ENCODE data around the gene PRDM12.
"Not testable (repeated sequence)": the region's sequence is repeated elsewhere in the genome, so short reads cannot be mapped to it uniquely, and the experiment has no call there.

The PRDM12 gene

GRCh38 chr9:130665431-130666392 lies 1.3 kb downstream of the PRDM12 start:
- no peak for DNase-seq

DNA sequence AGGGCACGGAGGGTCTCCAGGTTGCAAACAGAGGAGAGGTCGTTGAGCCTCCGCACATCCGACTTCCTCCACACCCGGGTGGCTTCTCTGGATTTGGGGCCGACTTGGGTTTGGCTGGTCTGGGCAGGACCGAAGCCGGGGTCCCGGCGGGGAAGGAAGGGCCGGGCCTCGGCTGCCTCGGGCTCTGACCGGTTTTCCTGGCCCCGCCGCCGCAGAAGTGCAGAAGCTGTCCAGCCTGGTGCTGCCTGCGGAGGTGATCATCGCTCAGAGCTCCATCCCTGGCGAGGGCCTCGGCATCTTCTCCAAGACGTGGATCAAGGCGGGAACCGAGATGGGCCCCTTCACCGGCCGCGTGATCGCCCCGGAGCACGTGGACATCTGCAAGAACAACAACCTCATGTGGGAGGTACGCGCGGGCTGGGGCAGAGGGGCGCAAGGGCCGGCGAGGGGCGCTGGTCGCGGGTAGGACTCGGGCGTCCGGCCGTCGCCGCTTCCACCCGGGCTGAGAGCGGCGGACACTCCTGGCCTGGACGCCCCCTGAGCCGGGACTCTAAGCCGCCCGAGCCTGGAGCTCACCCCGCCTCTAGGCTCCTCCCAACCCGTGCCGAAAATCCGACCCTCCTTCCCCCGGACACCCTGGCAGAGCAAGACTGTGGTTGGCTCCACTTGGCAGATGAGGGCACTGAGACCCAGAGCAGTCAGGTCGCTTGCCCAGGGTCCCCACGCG lies 2.2 kb downstream of the PRDM12 start:
- DNase-seq: no peak

DNA sequence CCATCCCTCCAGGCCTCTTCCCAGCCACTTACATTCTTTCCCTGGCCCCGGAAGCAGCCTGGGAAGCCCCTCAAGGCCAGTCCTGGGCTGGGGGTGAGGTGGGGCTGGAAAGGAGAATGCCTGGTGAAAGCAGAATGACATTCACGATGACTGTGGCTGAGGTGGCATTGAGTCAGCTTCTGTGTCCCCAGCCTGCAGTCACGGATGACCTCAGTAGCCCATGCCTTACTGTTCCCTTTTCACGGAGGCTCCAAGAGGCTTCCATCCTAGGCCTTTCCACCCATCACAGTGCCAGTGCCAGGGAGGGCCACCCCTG lies 2.7 kb downstream of the PRDM12 start:
- DNase-seq: peak; percentile 61

DNA sequence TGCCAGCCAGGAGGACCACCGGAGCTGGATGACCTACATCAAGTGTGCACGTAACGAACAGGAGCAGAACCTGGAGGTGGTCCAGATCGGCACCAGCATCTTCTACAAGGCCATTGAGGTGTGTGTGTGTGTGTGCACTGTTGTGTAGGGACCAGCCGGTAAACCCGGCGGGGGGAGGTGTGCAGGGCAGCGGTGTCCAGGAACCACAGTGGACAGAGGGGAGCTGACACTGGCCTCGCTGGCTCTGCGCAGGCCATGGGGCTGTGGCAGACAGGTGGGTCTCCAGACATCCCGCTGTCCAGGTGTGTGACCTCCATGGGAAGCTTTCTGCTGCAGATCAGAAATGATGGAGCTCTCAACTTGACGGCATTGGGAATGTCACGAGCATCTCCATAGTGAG lies 3.8 kb downstream of the PRDM12 start:
- DNase-seq: no peak

DNA sequence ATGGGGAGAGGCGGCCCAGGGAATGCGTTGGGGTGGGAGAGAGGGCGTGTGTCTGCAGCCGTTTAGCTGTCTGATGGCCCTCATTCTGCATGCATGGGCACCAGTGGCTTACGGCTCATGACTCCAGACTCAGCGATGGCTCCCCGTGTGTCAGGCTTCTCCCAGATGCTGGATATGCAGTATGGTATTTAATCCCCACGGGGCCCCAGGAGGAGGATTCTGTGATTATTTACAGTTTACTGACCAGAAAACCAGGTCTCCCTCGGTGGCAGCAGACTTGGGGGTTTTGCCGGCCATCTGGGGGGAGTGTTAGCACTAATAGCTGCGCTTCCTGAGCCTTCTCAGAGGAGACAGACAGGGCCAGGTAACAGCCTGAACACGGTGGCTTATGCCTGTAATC lies 4.3 kb downstream of the PRDM12 start:
- no peak for DNase-seq

DNA sequence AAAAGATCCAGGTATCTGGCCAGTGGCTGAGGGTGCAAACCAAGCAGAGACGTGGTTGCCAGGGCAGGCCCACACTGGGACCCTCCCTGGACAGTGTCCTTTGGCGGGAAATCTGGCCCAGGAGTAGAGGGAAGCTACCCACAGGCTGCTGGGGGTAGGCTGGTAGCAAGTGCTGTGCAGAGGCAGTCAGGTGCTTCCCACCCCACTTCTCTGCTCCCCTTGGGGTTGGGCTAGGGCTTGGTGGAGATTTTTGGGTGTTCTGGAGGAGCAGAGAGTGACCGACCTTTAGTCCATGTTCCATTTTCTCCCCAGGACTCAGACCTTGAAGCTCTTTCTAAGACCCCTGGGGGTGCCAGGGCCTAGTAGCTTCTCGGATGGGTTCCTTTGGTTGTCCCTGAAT lies 5.6 kb downstream of the PRDM12 start:
- DNase-seq: no peak

- no peak for DNase-seq
These were observed 6.2 kb downstream of the PRDM12 start for GRCh38 chr9:130670644-130671043.

- no peak for DNase-seq
These were observed 8.1 kb downstream of the PRDM12 start for GRCh38 chr9:130672466-130672865.

GRCh38 chr9:130672933-130673615 lies 8.7 kb downstream of the PRDM12 start:
- DNase-seq: no peak

DNA sequence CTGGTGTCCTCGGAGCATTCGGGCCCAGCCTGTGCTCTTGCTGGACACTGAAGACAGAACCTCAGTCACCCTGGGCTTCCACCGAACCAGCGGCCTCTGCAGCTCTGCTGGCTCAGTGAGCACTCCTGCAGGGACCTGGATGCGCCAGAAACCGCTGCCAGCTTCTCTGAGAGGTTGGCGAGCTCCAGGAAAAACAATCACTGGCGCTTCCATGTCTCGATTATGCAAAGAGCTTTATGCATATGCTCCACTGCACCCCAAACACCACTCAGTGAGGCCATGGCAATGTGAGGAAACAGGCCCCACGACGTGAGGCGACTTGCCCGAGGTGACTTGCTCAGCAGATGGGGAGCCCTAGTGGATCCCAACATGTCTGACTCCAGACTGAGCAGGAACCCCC lies 11.0 kb downstream of the PRDM12 start:
- DNase-seq: no peak

DNA sequence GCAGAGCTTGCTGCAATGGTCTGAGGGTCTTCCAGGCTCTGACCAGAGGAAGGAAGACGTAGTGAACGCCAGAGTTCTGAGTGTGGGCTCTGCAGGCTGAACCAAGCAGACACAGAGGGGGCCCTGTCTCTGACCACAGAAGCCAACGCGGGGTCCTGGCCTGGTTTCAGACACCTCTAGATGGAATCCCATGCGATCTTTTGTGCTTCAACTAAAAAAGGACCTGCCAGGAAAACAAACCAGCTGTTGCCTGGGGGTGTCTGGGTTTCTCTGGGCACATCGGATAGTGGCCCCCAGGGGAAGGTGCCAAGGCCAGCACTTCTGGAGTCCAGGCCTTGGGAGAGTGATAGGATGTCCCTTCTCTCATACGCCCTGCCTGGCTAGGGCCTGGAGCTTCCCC lies 12.9 kb downstream of the PRDM12 start:
- DNase-seq: no peak

- peak; percentile 82 for DNase-seq
These were observed 16.7 kb downstream of the PRDM12 start for GRCh38 chr9:130680836-130681768.

DNA sequence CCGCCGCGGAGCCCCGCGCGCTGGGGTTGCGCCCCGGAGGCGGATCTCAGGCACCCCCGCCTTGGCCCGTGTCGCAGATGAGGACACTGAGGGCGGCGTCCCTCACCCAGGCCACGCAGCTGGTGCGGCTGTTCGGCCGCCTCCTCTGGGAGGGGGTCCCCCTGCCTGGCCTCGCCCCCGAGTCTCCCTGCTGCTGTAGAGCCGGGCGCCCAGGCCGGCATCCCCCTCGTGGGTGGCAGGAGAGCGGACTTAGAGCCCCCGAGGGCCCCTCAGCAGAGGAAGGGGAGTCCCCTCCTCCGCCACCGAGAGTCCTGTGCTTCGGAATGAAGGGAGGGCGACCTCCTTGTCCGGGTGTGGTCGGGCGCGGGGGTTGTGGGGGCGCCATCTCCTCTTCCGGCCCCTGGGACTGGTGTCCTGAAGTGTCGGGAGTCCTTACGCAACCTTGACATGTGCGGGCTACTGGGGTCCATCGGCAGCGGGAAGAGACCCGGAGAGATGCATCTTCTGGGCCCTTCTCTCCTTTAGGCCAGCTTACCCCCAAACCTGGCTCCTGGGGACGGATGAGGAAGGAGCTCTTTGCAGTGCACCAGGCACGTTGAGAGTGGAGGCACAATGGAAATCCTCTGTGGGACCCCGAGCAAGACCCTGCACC lies 17.5 kb downstream of the PRDM12 start:
- DNase-seq: no peak

DNA sequence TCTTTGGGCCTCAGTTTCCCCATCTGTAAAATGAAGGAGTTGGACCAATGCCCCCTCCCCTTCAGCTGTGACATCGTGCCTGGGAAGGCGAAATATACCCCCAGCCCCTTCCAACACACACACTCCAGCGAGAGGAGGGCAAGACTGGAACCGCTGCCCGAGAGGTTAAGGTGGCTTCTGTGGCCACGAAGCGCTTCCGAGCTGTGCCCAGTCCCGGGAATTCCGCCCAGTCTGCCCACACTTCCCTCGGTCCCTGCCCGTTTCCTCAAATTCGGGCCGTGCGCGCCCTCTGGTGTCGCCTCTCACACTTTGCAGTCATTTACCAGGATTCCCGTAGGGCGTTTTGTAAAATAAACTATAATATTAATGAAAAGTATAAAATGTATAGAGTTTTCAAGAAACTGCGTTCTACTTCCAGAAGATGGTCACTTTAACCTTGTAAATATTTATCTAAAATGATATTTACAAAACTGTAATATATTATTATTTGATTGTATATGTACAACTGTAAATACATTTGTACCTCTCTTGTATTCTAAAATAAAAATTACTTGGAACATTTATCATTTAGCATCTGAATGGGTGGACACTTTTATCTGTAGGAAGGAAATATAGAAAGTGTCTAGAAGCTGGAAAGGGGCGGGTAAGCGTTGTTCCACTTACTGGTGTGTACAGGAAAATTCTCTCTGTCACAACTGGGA lies 18.2 kb downstream of the PRDM12 start:
- peak; percentile 89 for DNase-seq

GRCh38 chr9:130685104-130685503 lies 20.7 kb downstream of the PRDM12 start:
- DNase-seq: no peak

DNA sequence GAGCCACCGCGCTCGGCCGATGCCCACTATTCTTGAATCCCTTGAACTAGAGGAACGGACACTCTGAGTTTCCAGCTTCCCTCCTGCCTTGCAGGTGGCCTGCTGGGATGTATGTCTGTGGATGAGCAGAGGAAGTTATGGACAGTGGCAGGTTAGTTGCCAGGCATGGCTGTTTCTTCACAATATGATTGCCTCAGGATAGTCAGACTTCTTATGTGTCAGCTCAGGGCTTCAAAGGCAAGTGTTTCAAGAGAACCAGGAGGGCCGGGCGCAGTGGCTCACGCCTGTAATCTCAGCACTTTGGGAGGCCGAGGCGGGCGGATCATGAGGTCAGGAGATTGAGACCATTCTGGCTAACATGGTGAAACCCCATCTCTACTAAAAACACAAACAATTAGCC lies 21.6 kb downstream of the PRDM12 start:
- DNase-seq: not testable (repeated sequence)

DNA sequence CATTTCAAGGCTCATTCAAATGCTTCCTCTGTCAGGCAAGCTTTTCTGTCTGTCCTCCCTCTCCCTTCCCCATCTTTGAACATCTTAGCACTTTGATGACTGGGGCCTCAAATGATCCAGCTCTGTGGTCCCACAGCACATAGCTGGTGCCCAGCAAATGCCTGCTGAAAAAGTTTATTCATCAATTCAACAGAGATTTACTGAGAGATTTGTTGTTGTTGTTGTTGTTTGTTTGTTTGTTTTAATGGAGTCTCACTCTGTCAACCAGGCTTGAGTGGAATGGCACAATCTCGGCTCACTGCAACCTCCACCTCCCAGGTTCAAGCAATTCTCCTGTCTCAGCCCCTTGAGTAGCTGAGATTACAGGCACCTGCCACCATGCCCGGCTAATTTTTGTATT lies 23.2 kb downstream of the PRDM12 start:
- no peak for DNase-seq

- no peak for DNase-seq
These were observed 23.7 kb downstream of the PRDM12 start for GRCh38 chr9:130688072-130688471.

DNA sequence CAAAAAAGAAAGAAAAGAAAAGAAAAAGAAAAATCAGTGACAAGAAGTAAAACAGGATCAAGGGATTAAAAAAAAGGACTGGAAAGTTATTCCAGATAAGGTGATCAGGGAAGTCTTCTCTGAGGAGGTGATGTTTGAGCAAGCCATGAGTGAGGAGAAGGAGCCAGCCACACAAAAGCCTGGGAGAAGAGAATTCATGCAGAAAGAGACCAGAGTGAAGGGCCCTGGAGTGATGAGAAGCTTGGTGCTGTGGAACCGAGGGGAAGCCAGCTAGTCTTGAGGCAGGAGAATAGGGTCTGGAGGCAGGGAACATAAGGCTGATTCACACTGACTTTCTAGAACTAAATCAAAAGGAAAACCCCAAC lies 25.2 kb downstream of the PRDM12 start:
- DNase-seq: no peak

DNA sequence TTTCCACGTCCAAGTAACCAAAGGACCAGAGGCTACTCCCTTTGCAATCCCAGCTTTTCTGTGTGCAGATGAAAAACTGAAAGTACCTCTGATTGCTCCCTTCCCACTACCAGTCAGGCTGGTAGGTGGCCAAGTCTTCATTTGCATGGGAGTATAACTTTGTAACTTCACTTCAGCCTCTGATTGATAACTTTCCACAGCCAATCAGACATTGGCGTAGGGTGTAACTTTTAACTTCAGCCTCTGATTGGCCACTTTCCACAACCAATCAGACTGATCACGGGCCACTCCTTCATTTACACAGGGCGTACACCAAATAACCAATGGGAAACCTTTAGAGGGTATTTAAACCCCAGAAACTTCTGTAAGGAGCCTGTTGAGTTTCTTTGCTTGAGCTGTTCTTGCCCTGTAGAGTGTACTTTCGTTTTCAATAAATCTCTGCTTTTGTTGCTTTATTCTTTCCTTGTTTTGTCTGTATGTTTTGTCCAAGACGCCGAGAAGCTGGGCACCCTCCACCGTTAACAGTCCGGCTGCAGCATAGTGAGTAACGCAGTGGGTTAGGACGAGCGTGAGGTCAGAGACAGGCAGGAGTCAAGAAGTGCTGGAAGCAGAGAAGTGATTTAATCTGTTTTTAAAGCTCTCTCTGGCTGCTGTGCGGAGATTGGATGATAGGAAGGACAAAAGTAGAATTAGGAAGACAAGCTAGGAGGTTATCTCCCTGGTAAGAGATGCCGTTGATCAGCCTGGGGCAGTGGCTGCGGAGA lies 25.7 kb downstream of the PRDM12 start:
- DNase-seq: no peak

DNA sequence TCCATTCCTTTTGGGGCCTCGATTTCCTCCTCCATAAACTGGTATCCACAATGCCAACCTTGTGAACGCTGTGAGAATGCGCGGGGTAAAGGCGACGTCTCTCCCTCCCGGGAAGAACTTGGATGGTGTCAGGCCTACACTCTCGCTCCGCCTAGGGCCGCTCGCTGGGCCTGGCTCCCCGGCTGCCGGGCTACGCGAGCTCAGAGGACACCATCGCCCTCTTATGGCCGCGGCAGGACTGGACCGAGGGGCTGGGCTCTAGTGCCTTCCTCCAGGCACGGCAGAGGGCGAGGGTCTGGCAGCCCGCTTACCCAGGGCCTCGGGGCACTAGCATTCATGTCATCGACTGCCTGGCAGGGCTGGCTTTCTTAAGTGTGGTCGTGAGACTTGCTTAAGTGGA lies 27.9 kb downstream of the PRDM12 start:
- DNase-seq: no peak

Data from suppressor macrophage treated with lipopolysaccharide for 4 hours (primary cell).